Left ventricle myocardium inferior (tissue), 1 donor: ENCODE results near the gene AEBP1. TPM values are rescaled to one million over a fixed set of nuclear protein-coding genes. Genes with fewer than 3 reads are reported as not detected.

Experiments
- DNase-seq: peaks from one replicate; pipeline ENCODE4 v3.0.0-alpha.2; 2020
- H3K27ac ChIP-seq: fragments of 200-600 bp; replicated peaks from 2 replicates; pipeline ENCODE4 v1.8.0; 2021
- H3K27me3 ChIP-seq: fragments of 200-600 bp; 2 replicates; pipeline ENCODE4 v1.8.0; 2021; ENCODE audit warnings: low read depth
- H3K36me3 ChIP-seq: fragments of 200-600 bp; 2 replicates; pipeline ENCODE4 v1.8.0; 2021
- H3K4me1 ChIP-seq: fragments of 200-600 bp; 2 replicates; pipeline ENCODE4 v1.8.0; 2021
- H3K4me3 ChIP-seq: fragments of 200-600 bp; 2 replicates; pipeline ENCODE4 v1.8.0; 2021; ENCODE audit warnings: mild to moderate bottlenecking, moderate library complexity
- H3K9me3 ChIP-seq: fragments of 200-600 bp; replicated peaks from 2 replicates; pipeline ENCODE4 v1.8.0; 2021
- CTCF ChIP-seq: fragments of 200-600 bp; IDR thresholded peaks from 2 replicates; pipeline ENCODE4 v1.8.0; 2021; ENCODE audit warnings: antibody characterized with exemption, mild to moderate bottlenecking, borderline replicate concordance
- intact Hi-C: fragments of 100-400 bp; cut with micrococcal nuclease; formaldehyde crosslinking; loops from one replicate; pipeline ENCODE4 v1.11.0; 2022
- total RNA-seq: library from RNA; stranded (reverse); fragmentation: NEBNext Ultra II Directional; extraction: Animal tissue kit (Norgen Biotek cat#: 25700); gene quantifications from one replicate; pipeline ENCODE4 v1.2.1, GENCODE V29; 2021
- donor health status: DM: no; HTN: yes; CAD: no; lungs with severe emphysema.

AEBP1 gene
- total RNA-seq, 1 donor from 2014 or later, result 20.5 TPM

GRCh38 chr7:44093102-44093641 lies 11.0 kb upstream of the AEBP1 start:
- Histone ChIP-seq H3K9me3 (no peaks in the 10 kb centered on the region), H3K4me1 (peaks cover 5% of the 10 kb centered on the region), H3K36me3 (no peaks in the 10 kb centered on the region), H3K27me3 (no peaks in the 10 kb centered on the region), H3K27ac (no peak overlapping the region), H3K4me3 (no peak overlapping the region)
- no peak for TF ChIP-seq CTCF
- DNase-seq, result no peak
- intact Hi-C loops, result no loop called here

- peaks cover 2% of the 10 kb centered on the region for H3K4me1 ChIP-seq
- H3K36me3 ChIP-seq, result no peaks in the 10 kb centered on the region
- H3K27me3 ChIP-seq, result no peaks in the 10 kb centered on the region
- intact Hi-C loops, result no loop called here
- TF ChIP-seq CTCF, result no peak
- no peak overlapping the region for H3K4me3 ChIP-seq
- no peaks in the 10 kb centered on the region for H3K9me3 ChIP-seq
- no peak overlapping the region for H3K27ac ChIP-seq
- DNase-seq, result no peak
These were observed 9.8 kb upstream of the AEBP1 start for GRCh38 chr7:44094365-44094764.

GRCh38 chr7:44094883-44095592 lies 9.1 kb upstream of the AEBP1 start:
- DNase-seq, result no peak
- intact Hi-C loops, result no loop called here
- Histone ChIP-seq H3K27me3 (no peaks in the 10 kb centered on the region), H3K4me3 (no peak overlapping the region), H3K9me3 (no peaks in the 10 kb centered on the region), H3K4me1 (peaks cover 8% of the 10 kb centered on the region), H3K27ac (no peak overlapping the region), H3K36me3 (no peaks in the 10 kb centered on the region)
- TF ChIP-seq CTCF, result no peak

- no peaks in the 10 kb centered on the region for H3K9me3 ChIP-seq
- intact Hi-C loops, result no loop called here
- H3K4me1 ChIP-seq, result peaks cover 16% of the 10 kb centered on the region
- H3K27me3 ChIP-seq, result no peaks in the 10 kb centered on the region
- DNase-seq, result no peak
- no peak overlapping the region for H3K27ac ChIP-seq
- no peaks in the 10 kb centered on the region for H3K36me3 ChIP-seq
- H3K4me3 ChIP-seq, result no peak overlapping the region
- no peak for TF ChIP-seq CTCF
These were observed 8.4 kb upstream of the AEBP1 start for GRCh38 chr7:44095781-44096180.

- H3K4me1 ChIP-seq, result peaks cover 20% of the 10 kb centered on the region
- intact Hi-C loops, result no loop called here
- H3K9me3 ChIP-seq, result no peaks in the 10 kb centered on the region
- H3K4me3 ChIP-seq, result no peak overlapping the region
- TF ChIP-seq CTCF, result no peak
- no peak overlapping the region for H3K27ac ChIP-seq
- H3K27me3 ChIP-seq, result no peaks in the 10 kb centered on the region
- no peaks in the 10 kb centered on the region for H3K36me3 ChIP-seq
- DNase-seq, result no peak
These were observed 7.7 kb upstream of the AEBP1 start for GRCh38 chr7:44096326-44096881.
